Suppressor macrophage (primary cell): ENCODE measurements around the gene TBC1D7.

Source experiments
- DNase-seq, 4 experiments: peaks; one replicate each; pipeline ENCODE4 v3.0.0-alpha.2; 2020 to 2022

TBC1D7 gene

DNA sequence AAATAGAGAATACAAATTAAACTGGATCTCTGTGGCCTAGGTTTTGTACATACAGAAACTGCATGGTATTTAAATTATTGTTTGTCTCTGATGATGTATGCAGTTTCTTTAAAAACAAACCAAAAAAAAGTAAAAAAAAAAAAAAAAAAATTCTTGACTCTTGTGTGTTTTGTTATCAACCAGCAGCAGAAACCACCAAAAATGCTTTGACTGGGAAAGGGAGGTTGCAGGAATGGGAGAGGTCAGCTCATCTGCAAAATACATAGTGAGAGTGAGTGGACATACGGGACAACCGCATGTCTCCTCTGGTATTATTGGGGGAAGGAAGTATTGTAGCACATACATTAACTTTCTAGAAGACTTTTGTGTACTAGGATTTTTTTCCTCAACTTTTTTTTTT lies 38.0 kb downstream of the TBC1D7 start:
- no peak for DNase-seq

- no peak for DNase-seq
Observed at GRCh38 chr6:13289789-13290318, 38.5 kb downstream of the TBC1D7 start.

DNA sequence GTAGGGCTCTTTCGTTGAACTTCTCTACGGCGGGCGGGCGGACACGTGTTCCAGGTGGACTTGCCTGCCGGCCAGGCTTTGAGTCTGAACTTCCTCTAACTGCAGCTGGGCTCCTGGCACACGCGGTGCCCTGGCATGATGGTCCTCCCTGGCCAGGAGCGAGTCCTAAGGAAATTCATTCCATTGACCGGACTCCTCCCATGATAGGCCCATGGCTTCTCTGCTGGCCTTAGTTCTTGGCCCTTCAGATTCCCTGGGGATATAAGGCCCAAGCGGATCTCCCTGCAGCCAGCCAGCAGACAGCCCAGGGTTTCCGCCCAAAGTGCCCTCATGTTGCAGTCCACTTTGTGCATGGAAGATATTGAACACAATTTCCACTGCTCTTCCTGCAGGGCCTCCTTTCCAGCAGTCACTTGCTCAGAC lies 39.4 kb downstream of the TBC1D7 start:
- DNase-seq = no peak

- no peak for DNase-seq
Observed at GRCh38 chr6:13288481-13288880, 39.9 kb downstream of the TBC1D7 start.

- DNase-seq = no peak
Observed at GRCh38 chr6:13287104-13287503, 41.2 kb downstream of the TBC1D7 start.

DNA sequence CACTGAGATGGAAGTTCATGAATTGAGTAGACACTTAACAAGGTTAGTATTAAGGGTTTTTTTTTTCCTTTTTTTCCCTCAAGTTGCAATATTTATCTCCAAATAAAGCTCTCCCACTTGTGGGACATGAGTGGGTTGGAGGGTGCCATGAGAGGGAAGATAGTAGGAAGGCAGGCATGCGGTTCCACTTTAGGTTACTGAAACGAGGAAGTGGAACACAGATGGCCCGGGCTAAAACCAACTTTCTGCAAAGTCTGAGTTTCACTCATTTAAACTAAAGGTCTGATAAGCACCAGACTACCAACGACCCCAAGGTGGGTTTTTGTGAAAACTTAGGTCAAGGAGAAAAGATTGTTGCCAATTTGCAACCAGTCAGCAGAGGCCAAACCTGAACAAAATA lies 42.2 kb downstream of the TBC1D7 start:
- peak; percentile 52 to 77 (median 67) for DNase-seq

- DNase-seq = peak in 2 of 4 experiments; percentile 52 to 54
Observed at GRCh38 chr6:13285705-13286104, 42.6 kb downstream of the TBC1D7 start.

DNA sequence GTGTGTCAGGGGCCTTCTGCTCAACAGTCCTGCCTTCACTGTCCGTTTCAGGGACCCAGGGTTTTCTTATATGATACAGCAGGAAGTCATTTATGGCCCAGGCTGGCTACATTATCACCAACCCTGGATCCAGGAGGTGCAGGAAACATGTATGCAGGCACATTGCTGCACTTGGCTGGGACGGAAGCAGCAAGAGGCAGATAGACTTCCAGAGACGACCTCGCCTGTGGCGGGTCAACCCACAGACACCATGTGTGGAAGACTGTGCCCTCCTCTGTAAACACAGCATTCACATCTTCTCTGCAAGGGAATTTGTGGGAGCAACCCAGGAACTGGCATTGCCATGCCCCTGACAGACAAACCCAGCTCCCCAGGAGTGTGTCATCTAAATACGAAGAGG lies 43.7 kb downstream of the TBC1D7 start:
- no peak for DNase-seq

GRCh38 chr6:13283331-13283730 lies 45.0 kb downstream of the TBC1D7 start:
- no peak for DNase-seq

DNA sequence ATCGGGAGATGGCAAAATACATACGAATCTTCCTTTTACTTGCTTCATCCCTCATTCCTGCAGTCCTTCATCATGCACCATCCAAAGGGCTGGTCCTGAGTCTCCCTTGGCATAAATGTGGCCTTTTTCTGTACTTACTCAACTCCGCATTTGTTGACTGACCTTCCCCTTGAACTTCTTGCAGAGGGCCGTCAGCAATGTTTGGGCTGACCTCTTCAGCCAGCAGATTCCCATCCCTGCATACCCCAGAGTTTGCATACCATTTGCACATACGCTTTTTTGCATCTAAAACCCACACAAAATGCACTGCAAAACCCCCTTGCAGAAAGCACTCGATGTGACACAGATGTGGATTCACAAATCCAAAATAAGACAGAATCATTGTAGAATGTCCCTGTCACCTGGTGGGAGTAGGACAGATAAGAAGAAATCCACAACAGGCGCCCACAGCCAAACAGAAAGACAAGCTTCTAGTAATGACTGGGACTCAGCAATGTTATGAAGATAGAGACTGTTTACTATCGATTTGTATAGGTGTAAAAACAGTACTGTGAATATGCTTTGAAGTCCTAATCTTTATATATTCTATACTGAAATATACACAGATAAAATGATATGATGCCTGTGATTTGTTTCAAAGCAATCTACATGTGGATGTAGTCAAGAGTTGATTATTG lies 45.8 kb downstream of the TBC1D7 start:
- no peak for DNase-seq

GRCh38 chr6:13281686-13282085 lies 46.7 kb downstream of the TBC1D7 start:
- no peak for DNase-seq

DNA sequence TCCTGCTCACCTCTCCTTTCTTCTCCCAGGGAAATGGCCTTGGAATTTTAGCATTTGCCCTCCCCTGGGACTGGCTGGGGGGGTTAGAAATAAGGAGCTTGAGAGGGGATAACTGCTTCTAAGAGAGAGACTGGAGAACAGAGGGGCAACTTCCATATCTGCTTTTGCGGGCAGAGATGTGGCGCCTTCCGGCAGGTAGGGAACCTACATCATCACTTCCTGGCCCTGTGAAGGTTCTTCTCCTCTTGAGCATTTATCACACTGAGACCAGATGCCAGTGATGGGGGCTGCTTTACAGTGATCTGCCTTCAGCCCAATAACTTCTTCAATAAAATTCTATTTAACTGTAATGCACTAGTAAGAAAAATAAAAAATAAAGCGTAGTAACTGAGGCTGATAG lies 48.1 kb downstream of the TBC1D7 start:
- DNase-seq = no peak

DNA sequence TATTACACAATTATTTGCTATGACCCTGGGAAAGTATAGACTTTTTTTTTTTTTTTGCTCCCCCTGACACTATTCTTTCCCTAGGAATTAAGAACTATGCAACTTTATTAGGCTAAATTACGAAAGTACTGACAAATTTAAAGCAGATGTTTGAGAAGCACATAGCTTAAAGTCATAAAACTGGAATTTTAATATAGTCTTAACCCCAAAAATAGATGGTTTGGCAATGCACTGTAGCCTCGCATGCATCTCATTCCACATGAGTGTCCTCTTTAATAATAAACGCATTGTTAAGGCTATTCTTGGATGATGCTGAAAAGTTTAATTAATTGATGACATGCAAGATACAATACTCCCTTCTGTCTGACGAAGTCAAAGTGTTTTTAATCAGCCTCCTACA lies 49.3 kb downstream of the TBC1D7 start:
- no peak for DNase-seq

DNA sequence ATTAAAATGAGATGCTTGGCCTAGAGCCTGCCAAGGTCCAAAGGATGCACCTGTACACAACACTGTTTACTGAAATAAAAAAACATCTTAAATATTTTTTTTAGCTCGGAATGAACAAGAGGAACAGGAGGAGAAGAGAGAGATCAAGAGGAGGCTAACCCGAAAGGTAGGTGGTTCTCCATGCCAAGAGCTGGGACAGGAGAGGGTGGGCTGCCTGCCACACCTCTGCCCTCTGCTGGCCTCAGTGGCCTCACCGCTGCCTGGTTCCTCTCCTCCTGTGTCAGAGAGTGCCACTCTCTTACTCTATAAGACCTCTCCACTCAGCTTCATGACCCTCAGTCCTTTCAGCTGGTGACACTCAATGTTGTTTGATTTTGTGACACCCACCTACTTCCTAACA lies 50.2 kb downstream of the TBC1D7 start:
- DNase-seq = peak in 1 of 4 experiments; percentile 30

- DNase-seq = no peak
Observed at GRCh38 chr6:13277231-13277630, 51.1 kb downstream of the TBC1D7 start.

DNA sequence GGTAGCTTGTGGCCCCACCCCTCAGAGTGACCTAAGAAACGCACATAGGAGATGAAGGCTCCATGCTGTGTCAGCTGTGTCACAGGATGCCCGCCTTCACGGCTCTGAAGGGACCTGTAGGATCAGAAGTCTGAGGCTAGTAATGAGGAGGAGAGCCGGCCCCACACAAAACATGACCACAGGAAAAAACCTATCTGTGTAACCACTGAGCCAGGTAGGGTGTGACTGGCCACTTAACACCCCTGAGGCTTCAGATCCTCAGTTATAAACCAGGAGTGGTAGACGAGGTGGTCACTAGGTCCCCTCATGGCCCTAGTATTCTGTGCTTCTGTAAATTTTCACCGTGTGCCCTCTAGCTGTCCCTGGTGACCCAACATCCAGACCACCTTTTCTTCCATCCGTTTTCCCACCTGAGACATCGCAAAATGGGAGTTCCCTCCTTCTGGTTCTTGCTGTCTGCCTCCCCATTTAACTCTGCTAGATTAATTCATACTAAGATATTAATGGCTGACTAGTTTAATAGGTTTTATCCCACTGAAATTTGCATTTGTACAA lies 52.8 kb downstream of the TBC1D7 start:
- DNase-seq = no peak

- peak in 3 of 4 experiments; percentile 16 to 44 (median 23) for DNase-seq
Observed at GRCh38 chr6:13274707-13275434, 53.5 kb downstream of the TBC1D7 start.

GRCh38 chr6:13273931-13274706 lies 54.2 kb downstream of the TBC1D7 start:
- DNase-seq = peak; percentile 78 to 92 (median 86)

GRCh38 chr6:13273202-13273930 lies 55.0 kb downstream of the TBC1D7 start:
- DNase-seq = peak in 3 of 4 experiments; percentile 14 to 46 (median 18)

DNA sequence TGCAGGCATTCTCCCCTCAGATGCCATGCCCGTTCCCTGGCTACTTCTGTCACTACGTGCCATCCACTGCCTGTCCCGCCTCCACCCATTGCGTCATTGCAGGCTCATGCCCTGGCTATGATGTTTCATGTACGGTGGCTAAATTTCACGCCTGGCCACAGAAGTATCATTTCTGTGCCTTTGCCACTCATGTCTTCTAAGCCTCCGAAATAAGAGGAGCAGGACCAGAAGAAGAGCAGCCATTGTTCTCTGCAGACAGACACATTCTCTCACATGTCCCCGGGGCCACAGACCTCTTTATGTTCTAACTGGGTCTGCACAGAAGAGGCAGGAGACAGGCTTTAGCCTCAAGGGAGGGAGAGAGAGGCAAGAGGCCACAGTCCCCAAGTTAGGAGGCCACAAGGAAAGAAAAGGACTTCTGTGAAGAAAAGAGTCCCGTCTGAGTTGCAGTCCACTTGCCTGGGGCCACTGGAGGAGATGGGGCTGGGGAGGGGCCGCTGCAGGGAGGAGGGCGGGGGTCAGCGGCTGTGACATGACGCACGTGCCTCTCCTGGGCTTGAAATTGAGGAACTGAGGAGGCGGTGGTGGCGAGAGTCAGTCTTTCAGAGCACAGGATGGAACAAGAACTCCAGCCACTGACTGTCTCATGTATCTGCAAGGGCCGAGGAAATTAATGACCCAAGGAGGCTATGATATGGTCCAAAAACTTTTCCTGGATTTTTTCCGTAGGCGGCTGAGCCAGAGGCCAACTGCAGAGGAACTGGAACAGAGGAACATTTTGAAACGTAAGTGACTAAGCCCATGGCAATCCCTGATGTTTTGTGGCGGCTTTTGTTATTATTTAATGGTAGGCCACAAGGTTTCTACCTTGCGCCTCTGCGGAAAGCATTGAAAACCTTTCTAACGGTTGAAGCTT lies 55.9 kb downstream of the TBC1D7 start:
- DNase-seq = peak; percentile 85 to 90 (median 86)
